RWPE1 (cell line): Measurements from ENCODE around the gene FAM114A1.

Experiments
- CTCF ChIA-PET: fragments of 350-600 bp; sonication (Branson Sonifier 250); formaldehyde crosslinking; extraction: SDS; loops from one replicate; lab custom pipeline; 2021; lab: Yijun Ruan, JAX
- POLR2A ChIA-PET: fragments of 400-600 bp; formaldehyde crosslinking; extraction: SDS; loops from one replicate; lab custom pipeline; 2020; ENCODE audit warnings: antibody characterized with exemption; ENCODE audit not compliant: low non-redundant PET; lab: Yijun Ruan, JAX
- DNase-seq: peaks from one replicate; pipeline ENCODE4 v3.0.0; 2012; ENCODE audit warnings: low spot score
- H3K27ac ChIP-seq: fragments of 450-650 bp; 2 replicates; pipeline ENCODE4 v1.5.1; 2017
- TF ChIP-seq, protein P1 (sequence below): fragments of 450-650 bp; conservative IDR thresholded peaks from 2 replicates; pipeline ENCODE4 v1.5.1; 2017; ENCODE audit warnings: low read depth, mild to moderate bottlenecking

Gene FAM114A1

DNA sequence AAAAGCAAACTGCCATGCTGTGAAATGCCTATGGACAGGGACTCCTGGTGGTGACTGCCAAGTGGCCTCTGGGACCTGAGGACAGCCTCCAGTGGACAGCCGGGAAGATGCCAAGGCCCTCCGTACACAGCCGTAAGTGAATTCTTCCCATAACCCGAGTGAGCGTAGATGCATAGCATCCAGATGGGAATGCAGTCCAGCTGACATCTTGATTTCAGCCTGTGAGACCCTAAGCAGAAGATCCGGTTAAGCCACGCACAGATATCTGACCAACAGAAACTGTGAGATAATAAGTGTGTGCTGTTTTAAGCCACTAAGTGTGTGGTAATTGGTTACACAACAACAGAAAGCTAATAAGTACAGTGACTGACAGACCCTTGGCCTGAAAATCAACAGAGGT lies 108.7 kb downstream of the FAM114A1 start:
- POLR2A ChIA-PET, result no interaction called here
- no peak for DNase-seq
- H3K27ac ChIP-seq, result no peak overlapping the region
- TF ChIP-seq, protein P1, sequence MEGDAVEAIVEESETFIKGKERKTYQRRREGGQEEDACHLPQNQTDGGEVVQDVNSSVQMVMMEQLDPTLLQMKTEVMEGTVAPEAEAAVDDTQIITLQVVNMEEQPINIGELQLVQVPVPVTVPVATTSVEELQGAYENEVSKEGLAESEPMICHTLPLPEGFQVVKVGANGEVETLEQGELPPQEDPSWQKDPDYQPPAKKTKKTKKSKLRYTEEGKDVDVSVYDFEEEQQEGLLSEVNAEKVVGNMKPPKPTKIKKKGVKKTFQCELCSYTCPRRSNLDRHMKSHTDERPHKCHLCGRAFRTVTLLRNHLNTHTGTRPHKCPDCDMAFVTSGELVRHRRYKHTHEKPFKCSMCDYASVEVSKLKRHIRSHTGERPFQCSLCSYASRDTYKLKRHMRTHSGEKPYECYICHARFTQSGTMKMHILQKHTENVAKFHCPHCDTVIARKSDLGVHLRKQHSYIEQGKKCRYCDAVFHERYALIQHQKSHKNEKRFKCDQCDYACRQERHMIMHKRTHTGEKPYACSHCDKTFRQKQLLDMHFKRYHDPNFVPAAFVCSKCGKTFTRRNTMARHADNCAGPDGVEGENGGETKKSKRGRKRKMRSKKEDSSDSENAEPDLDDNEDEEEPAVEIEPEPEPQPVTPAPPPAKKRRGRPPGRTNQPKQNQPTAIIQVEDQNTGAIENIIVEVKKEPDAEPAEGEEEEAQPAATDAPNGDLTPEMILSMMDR, result no peak
- CTCF ChIA-PET, result no interaction called here

DNA sequence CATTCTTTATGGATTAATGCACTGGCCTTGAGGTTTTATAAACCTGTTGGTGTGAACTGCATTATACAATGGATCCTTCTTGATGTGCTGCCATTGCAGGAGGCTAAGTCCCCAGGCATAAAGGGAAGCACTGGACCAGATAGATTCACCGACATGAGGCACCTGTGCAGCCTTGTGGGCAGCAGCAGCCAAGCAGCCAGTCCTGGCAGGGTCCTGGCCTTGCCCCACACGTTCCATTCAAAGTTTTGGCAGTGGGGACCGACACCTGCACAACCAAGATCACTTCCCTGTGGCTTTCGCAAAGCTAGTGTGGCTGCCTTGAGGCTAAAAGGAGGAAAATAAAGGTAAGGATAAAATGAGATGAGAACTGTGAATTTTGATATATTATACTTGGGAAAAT lies 111.5 kb downstream of the FAM114A1 start:
- ChIA-PET POLR2A (no interaction called here), CTCF (no interaction called here)
- no peak for DNase-seq
- H3K27ac ChIP-seq, result no peak overlapping the region
- TF ChIP-seq, protein P1, result no peak

DNA sequence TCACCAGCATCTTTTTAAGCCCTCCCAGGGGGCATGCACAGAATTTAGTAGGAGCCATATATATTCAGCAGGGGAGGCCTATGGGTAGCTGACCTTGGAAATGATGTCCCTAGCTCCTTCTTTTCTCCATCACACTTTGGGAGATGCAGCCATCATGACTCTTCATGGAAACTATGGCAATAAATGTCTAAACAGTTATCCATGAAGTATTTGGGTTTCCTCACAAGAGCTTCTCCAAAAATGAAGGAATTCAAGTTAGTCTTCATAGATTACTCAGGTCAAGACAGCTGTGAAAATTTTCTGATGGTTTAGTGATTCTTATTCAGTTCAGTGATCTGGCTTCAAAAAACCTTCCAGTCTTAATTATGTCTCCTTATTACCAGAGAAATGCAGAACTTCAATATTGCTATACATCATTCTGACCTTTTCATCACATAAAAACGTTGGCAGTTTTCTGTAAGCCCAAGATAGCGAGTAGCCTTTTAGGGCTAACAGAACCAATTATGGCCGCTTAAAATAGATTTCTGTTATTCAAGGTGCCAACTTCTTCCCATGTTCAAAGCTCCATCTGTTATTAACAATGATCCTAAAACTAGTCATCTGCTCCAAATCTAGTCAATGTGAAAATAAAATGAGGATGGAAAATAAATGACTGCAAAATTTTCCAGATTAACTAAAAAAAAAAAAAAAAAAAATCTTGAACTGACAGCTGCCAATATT lies 112.1 kb downstream of the FAM114A1 start:
- no peak for DNase-seq
- CTCF ChIA-PET, result no interaction called here
- no peak overlapping the region for H3K27ac ChIP-seq
- TF ChIP-seq, protein P1, result no peak
- POLR2A ChIA-PET, result no interaction called here

DNA sequence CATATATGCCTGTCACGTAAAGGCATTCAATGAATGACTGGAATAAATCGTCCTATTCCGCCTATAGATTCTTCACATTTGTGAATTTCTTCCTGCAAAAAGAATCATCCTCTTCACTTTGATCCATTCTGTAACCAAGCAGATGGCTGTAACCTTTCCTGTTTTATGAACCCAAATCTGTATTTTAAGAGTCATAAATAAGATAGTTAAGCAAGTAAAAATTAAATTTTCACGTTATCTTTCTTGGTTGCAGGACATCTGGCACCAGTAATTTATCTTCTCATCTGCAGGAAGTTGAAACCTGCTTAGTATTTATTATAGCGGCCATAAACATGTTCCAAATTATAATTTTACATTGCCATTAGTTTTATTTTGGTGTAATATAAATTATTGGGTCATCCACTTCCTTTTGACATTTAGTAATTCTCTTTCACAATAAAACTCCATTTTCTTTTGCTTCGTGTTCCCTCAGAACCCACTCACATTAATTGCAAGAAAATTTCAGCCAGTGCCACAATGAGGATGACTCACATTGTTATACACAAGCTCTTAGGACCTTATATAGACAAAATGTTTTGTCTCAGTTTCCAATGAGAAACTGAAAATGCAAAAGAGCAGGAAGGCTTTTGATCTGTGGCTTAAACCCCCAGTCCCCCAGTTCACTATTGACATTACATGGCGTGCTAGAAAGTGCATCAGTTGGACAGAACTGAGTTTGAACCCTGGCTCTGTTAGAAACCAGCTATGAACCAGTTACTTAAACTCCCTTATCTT lies 113.5 kb downstream of the FAM114A1 start:
- CTCF ChIA-PET, result interaction anchor here (0.7 kb wide), 1 partner anchor 459 kb away, joined by 4 read pairs; no protein-coding TSS in a partner anchor
- POLR2A ChIA-PET, result interaction anchor here (0.5 kb wide), 1 partner anchor 38 kb away, joined by 4 read pairs; no protein-coding TSS in a partner anchor
- TF ChIP-seq, protein P1, result no peak
- no peak for DNase-seq
- H3K27ac ChIP-seq, result no peak overlapping the region

DNA sequence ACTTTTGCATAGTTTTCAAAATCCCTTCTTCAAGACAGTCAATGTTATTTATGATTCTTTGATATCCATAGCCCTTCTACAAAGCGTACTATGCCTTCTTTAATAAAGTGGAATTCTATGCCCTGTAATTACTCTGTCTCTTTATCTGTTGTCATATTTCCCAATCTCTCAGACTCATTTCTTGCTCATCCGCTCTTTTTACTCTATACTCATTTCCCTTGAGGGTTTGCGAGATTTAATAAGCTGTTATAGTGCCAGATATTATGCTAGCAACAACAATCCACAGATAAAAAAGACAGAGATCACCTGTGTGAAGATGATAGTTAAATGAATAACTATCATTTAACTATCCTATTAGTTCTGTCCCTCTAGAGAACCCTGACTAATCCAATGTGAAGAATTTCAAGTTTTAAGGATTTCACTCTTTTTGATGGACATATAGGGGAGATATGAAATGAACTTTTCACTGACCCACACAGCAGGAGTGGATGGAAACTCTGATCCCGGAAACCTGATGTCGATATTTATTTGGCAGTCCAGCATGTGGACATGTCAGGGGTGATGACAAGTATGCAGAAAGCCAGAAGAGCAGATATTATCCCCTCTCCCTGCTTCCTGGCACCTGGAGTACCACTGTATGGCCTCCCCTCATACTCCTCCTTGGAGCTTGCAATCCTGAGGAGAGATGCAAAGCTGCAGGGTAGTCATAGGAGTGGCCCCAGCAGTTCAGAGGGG lies 114.9 kb downstream of the FAM114A1 start:
- ChIA-PET POLR2A (no interaction called here), CTCF (no interaction called here)
- TF ChIP-seq, protein P1, result no peak
- no peak overlapping the region for H3K27ac ChIP-seq
- no peak for DNase-seq

DNA sequence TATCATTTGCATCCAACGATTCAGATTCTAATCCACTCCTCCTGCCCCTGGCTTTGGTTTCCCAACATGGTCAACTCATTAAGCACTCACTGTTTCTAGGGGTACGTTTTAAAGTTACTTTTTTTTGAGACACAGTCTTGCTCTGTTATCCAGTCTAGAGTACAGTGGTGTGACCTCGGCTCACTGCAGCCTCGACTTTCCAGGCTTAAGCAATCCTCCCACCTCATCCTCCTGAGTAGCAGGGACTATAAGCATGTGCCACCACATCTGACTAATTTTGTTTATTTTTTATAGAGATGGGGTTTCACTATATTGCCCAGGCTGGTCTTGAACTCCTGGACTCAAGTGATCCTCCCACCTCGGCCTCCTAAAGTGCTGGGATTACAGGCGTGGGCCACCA lies 115.7 kb downstream of the FAM114A1 start:
- ChIA-PET POLR2A (no interaction called here), CTCF (no interaction called here)
- no peak for DNase-seq
- no peak overlapping the region for H3K27ac ChIP-seq
- TF ChIP-seq, protein P1, result no peak
